GM21619 (cell line): ENCODE measurements around the gene TIMM21.

Experiments
- ATAC-seq: cut with Tn5 transposase; IDR thresholded peaks from one replicate; pipeline ENCODE4 v1.9.1; 2021; ENCODE audit not compliant: unreplicated experiment

Gene TIMM21

GRCh38 chr18:74186661-74187060 lies 38.3 kb downstream of the TIMM21 start:
- ATAC-seq = no peak

DNA sequence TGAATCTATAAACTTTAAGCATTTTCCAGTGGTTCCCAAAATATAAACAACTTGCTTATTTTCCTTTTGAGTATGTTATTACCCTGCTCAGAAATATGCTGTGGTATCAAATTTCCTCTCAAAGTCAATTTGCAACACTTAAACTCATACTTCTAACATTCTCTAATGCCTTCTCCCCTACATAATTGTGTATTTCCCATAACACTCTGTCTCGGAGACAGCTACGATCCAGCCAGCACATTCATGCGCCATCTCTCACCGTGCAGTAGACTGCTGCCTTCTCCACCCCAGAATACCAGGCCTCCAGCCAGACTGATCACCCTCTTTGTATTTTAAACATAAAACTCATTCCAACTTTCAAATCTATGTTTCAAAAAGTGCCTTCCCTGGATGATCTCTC lies 41.8 kb downstream of the TIMM21 start:
- ATAC-seq = no peak

GRCh38 chr18:74191577-74191976 lies 43.3 kb downstream of the TIMM21 start:
- ATAC-seq = no peak

- no peak for ATAC-seq
Measured at GRCh38 chr18:74194691-74195090, 46.4 kb downstream of the TIMM21 start.

DNA sequence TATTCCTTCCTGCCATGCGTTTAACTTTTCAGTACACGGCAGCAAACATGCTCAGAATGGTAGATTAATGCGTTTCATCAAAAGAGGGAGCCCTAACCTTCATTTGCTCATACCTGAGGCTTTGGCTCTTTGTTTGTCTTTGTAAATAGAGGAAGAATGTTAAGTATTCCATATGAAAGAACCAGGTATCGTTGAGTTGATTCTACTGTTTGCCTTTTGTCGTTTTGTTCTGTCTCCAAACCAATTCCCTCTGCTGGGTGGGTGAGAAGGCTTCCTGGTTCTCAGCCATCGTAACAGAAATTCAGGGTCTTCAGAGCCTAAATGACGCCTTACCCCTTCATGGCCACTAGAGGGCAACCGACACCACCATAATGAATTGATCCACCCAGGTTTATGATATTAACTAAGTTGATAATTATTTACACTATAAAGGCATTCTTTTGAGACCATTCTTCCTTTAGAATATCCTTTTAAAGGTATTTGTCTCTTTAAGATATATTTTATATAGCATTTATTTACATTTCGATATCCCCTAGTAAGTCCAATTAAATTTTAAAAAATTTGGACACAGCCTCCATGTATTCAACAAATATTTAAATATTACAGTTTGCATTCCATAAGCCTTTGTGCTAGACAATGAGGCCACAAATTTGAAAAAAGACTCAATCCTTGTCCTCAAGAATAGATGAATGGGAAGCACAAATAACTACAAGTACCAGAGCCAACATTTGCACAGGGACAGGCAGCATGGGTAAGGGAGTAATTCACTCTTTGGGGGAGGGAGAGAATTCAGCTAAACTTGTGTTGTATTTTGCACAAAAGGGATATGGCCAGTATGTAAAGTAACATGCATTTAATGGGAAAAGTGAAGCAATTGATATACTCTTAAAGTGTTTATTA lies 48.1 kb downstream of the TIMM21 start:
- ATAC-seq = peak; percentile 83

GRCh38 chr18:74197705-74198341 lies 49.5 kb downstream of the TIMM21 start:
- ATAC-seq = no peak

DNA sequence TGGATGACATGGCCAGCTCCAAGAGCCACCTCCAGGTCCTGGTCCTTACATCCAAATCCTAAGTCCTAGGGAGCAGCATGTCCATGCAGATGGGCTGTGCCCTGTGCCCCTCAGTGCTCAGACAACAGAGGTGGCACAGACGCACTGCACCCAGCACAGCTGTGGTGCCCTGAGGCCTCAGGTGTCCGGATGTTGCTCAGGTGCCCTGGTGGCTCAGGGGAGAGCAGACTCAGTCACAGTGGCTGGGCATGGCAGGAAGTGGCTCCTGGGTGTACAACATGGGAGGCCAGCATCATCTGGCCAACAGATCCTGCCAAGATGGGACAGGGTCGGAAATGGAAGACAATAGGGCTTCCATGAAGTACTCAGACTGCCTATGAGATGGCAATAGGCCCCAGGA lies 50.1 kb downstream of the TIMM21 start:
- ATAC-seq = no peak

DNA sequence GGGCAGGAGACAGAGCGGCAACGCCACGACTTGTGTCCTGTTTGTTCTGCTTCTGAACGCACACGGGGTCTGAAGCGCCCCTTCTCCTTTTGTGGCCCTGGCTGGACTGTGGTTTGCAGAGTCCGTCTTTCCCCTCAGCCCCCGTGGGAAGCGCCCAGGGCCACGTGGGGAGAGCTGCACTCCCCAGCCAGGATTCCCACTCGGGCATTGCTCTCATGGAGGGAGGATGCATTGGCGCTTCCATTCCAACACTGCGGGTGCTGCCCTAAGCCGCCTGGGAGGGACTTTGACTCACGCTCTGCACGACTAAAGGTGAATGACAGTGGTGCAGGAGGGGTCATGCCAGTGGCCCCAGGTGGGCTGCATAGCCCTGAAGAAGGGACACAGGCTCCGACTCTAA lies 52.5 kb downstream of the TIMM21 start:
- no peak for ATAC-seq

DNA sequence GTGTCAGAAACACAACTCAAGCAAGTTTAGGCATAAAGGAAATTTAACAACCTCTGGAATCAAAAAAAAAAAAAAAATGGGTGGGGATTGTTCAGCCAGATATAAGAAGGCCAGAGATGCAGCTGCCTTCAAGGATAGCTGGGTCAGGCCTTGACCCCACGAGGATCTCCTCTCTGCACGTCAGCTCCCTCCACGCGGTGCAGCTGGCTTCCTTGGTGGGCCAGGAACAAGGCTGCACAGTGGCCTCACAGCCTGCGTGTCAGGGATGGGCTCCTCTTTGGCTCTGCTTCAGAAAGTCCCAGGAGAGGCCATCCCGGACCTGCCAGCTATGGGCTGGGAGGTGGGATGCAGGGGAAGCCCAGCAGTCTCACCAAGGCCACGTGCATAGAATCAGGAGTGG lies 55.5 kb downstream of the TIMM21 start:
- ATAC-seq = no peak

DNA sequence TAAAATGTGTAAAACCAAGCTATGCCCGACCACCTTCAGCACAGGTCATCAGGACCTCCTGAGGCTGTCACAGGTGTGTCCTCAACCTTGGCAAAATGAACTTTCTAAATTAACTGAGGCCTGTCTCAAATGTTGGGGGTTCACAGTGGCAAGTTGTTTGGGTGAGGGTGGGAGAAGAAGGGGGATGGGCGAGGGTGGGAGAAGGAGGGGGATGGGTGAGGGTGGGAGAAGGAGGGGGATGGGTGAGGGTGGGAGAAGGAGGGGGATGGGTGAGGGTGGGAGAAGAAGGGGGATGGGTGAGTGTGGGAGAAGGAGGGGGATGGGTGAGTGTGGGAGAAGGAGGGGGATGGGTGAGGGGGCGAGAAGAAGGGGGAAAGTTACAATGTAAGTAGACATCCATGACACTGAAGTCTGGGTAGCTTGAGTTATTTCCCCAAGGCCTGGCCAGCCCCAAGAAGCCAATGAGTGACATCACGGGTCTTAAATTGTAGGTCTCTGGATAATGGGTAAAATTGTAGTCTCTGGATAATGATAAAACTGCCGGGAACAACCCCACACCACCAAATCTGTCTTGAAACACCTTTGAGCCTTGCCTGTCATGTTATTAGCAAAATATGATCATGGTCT lies 56.3 kb downstream of the TIMM21 start:
- ATAC-seq = no peak
